Medulla oblongata (tissue), 1 donor: ENCODE results near the gene WAC.
"Not testable (repeated sequence)": the region's sequence is repeated elsewhere in the genome, so short reads cannot be mapped to it uniquely, and the experiment has no call there.

Experiments used
- DNase-seq: peaks from one replicate; pipeline ENCODE4 v3.0.0-alpha.2; 2015; ENCODE audit errors: extremely low spot score

WAC gene

GRCh38 chr10:28609636-28610035 lies 76.7 kb downstream of the WAC start:
- not testable (repeated sequence) for DNase-seq

GRCh38 chr10:28612877-28613276 lies 80.0 kb downstream of the WAC start:
- no peak for DNase-seq

GRCh38 chr10:28616514-28616913 lies 83.6 kb downstream of the WAC start:
- DNase-seq = no peak

DNA sequence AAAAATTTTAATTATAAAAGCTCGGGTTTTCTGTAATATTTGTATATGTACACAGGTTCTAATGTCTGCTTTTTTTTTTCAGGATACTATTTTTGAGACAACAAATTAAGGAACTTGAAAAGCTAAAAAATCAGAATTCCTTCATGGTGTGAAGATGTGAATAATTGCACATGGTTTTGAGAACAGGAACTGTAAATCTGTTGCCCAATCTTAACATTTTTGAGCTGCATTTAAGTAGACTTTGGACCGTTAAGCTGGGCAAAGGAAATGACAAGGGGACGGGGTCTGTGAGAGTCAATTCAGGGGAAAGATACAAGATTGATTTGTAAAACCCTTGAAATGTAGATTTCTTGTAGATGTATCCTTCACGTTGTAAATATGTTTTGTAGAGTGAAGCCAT lies 86.5 kb downstream of the WAC start:
- no peak for DNase-seq

- DNase-seq = no peak
Measured at GRCh38 chr10:28620251-28620650, 87.3 kb downstream of the WAC start.

DNA sequence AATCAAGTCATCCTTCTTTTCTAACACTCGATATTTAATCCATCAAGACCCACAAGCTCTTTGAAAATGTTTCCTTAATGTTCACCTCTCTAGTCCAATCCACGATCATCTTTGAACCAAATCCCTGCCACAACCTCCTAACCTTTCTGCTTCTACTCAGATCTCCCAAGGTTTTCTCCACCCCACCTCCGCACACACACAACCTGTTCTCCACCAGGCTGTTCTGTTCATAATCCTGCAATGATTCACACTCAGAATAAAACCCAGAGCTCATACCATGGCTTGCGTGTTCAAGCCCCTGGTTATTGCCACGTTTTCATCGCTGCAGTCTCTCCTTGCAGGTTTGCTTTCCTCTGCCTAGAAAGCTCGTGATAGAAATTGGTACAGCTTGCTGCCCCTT lies 90.6 kb downstream of the WAC start:
- no peak for DNase-seq

DNA sequence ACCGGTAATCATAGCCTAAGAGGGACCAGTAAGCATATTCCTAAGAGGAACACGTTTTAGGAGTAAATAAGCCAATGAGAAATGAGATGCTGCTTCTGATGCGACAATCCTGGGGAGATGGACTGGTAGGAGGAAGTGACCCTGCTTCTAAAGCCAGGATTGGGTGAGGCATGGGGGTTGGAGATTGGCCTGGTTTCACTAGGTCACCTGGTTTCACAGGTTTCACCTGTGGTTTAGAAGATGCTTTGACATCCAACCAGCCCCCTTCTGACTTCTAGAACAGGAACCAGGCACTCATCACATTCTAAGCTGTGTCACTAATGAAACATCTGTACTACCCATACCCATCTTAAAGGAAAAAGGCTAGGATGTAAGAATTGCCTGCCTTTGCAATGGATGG lies 91.4 kb downstream of the WAC start:
- no peak for DNase-seq

GRCh38 chr10:28627102-28627501 lies 94.2 kb downstream of the WAC start:
- no peak for DNase-seq

DNA sequence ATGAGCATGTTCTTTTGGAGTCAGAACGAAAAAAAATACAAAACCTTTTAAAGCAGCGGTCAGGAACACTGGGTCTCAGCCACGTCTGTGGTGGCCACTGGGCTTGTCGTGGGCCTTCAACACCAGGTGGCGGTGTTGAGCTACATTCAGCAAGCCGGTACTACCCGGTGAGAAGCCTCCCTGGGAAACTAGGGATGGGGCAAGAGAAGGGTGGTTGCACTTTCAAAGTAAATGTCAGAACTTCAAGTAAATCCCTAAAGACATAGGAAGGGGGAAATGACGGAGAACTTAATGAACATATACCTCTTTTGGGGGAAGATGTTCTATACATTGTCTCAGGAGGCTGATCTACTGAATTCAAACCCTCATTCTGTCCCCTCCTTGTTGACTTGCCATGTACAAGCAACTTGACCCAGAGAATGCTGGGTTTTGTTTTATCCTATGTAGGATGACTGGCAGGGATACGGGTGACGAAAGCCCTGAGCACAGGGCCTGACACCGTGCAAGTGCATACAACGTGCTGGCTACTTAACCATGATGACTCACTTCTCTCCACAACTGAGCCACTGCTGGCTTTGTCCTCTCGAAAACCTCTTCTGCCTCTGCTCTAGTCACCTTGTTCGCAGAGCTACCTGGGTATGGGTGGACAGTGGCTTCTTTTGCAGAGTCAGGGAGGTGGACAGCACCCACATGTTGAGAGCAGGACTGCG lies 95.4 kb downstream of the WAC start:
- peak; percentile 92 for DNase-seq

GRCh38 chr10:28631896-28632583 lies 99.1 kb downstream of the WAC start:
- DNase-seq = no peak

DNA sequence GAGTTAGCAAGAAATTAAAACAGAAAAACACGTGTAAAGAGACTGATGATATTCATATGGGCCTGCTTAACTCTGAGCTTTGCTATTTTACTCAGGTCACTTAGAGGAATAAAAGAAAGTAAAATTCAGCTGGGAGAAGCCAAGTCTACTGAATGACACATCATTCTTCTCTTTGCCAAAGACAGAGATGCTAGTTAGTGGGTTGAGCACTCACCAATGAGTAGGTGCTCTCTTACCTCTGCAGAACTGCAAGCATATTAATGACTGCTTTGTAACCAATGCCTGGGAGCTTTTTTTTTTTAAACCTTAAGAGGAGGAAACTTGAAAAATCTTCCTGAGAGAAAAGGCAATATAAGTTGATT lies 99.6 kb downstream of the WAC start:
- no peak for DNase-seq

GRCh38 chr10:28633750-28634149 lies 100.8 kb downstream of the WAC start:
- no peak for DNase-seq

DNA sequence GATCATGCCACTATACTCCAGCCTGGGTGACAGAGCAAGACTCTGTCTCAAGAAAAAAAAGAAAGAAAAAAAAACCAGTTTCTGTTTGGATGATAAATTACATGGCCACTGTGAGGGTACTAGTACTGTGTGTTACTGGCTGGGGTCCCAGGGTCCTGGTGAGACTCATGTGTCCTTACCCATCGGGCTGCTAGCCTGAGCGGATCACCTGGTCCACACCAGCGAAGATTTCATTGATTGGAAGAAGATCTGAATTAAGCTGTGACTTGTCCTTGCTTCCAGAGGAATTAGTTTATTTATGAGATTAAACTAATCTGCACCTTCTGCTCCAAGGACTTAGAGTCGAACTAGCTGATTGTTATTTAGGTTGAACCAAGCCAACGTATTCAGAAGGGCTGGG lies 104.4 kb downstream of the WAC start:
- DNase-seq = no peak

DNA sequence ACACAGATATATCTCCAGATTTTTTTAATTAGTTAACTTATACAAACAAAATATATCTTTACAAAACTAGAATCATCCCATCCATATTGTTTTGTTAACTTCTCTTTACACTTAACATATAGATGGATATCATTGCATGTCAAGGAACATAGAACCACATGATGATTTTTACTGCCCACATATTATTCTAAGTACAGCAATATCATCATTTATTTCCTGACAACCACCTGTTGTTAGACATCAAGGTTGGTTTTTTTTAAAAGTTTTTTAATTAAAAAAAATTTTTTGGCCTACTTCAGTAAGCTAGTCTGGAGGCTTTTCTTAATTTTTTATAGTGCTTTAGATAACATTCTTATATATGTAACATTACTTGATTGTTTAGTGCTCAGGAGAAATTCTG lies 105.5 kb downstream of the WAC start:
- no peak for DNase-seq

GRCh38 chr10:28640551-28640950 lies 107.6 kb downstream of the WAC start:
- DNase-seq = no peak

- DNase-seq = no peak
Measured at GRCh38 chr10:28644647-28645046, 111.7 kb downstream of the WAC start.

- no peak for DNase-seq
Measured at GRCh38 chr10:28652106-28652505, 119.2 kb downstream of the WAC start.

GRCh38 chr10:28652703-28653102 lies 119.8 kb downstream of the WAC start:
- DNase-seq = no peak

GRCh38 chr10:28658824-28659223 lies 125.9 kb downstream of the WAC start:
- DNase-seq = not testable (repeated sequence)

DNA sequence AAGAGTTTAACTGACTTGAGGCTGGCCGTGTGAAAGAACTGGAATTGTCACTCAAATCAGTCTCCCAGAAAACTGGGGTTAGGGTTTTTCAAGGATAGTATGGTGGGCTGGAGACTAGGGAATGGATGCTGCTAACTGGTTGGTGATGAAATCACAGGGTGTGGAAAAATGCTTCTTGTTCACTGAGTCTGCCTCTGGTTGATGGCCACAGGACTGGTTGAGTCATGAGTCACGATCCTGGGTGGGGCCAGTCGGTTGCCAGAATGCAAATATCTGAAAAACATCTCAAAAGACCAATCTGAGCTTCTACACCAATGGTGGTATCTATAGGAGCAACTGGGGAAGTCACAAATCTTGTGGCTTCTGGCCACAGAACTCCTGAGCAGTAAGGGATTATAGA lies 128.1 kb downstream of the WAC start:
- no peak for DNase-seq

DNA sequence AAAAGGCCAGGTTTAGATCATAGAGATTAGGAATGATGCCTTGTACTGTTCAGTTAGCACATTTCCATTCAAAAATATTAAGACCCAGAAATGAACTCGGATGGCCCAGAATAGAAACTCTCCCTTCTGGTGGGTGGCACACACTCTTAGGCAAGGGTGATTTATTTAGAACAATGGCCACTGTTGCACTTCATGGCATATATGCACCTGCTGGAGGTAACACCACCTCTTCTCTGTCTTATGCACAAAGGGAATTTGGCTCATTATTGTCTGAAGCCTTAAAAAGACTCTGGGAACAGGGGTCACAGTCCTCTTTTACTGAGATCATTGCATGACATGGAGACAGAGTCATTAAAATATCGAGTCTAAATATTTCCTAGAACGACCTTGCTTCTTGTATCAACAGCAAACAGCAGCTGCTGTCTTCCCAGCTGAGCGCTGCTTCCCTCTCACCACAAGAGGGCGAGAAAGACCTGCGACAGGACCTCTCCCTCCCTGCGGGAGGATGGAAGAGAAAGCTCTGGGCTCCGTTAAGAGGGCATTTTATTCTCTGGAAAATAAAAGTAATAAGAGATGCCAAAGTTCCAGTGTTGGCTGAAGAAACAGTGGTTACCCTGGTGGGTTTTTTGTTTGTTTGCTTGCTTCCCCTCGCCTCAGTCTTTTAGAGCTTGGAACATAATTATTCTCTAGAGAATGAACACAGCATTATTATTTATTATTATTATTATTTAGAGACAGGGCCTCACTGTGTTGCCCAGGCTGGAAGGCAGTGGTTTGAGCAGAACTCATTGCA lies 130.9 kb downstream of the WAC start:
- DNase-seq = peak; percentile 95

DNA sequence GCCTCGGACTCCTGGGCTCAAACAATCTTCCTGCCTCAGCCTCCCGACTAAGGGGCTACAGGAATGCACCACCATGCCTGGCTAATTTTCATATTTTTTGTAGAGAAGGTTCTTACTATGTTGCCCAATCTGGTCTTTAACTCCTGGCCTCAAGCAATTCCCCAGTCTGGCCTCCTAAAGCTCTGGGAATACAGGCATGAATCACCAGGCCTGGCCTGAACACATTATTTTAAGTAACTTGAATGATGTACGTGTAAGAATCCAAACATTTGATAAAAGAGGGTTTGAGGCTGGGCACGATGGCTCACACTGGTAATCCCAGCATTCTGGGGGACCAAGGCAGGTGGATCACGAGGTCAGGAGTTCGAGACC lies 131.4 kb downstream of the WAC start:
- no peak for DNase-seq
